ENCODE measurements around the gene PCSK2. TPM values are rescaled to one million over a fixed set of nuclear protein-coding genes. Genes with fewer than 3 reads are reported as not detected.

The PCSK2 gene
- total RNA-seq, 4 donors from 2014 or later: 0.63 TPM; not detected in 3

DNA sequence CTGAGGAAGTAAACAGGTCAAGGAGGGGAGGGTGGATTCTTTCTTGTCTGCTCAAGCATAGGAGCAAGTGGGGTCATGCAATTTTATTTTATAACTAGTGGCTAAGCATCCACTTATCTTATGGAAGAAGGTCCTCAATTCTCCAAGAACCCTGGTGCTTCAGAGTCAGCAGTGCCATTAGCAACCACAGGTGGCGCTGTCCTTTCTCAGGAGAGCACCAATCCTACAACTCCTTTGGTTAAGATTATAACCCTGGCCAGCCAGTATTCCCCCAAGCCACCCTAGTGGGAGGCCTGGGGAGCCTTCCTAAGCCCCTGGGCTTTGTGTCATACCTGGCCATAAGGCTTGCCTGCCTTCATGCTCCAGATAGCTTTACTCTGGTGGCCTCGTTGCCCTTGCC, 60.7 kb downstream of the PCSK2 start:
- ATAC-seq (ENCODE audit: low FRiP score): no peak
- TF ChIP-seq, protein P1, sequence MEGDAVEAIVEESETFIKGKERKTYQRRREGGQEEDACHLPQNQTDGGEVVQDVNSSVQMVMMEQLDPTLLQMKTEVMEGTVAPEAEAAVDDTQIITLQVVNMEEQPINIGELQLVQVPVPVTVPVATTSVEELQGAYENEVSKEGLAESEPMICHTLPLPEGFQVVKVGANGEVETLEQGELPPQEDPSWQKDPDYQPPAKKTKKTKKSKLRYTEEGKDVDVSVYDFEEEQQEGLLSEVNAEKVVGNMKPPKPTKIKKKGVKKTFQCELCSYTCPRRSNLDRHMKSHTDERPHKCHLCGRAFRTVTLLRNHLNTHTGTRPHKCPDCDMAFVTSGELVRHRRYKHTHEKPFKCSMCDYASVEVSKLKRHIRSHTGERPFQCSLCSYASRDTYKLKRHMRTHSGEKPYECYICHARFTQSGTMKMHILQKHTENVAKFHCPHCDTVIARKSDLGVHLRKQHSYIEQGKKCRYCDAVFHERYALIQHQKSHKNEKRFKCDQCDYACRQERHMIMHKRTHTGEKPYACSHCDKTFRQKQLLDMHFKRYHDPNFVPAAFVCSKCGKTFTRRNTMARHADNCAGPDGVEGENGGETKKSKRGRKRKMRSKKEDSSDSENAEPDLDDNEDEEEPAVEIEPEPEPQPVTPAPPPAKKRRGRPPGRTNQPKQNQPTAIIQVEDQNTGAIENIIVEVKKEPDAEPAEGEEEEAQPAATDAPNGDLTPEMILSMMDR (IDR thresholded peaks at IDR 0.05): no peak
- no peak for DNase-seq (ENCODE audit: low spot score)

DNA sequence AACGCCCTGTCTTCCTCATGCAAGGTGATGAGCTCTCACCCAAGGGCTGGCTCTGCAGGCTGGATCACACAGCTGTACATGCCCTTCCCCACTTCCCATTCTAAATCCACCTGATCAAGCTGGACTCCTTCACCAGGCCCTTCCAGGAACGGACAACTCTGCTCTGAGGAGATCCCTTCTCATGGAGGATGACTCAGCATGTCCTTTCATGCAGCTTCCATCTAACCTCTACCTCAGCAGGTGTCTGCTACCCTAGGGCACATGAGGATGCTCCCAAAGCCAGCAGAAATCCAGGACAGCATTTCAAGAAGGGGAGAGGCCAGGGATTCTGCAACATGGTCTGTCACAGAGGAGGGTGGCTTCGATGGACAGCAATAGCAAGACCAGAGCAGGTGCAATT, 61.2 kb downstream of the PCSK2 start:
- ATAC-seq (ENCODE audit: low FRiP score) (no peak), DNase-seq (ENCODE audit: low spot score) (no peak)
- TF ChIP-seq, protein P1 (IDR thresholded peaks at IDR 0.05): no peak

DNA sequence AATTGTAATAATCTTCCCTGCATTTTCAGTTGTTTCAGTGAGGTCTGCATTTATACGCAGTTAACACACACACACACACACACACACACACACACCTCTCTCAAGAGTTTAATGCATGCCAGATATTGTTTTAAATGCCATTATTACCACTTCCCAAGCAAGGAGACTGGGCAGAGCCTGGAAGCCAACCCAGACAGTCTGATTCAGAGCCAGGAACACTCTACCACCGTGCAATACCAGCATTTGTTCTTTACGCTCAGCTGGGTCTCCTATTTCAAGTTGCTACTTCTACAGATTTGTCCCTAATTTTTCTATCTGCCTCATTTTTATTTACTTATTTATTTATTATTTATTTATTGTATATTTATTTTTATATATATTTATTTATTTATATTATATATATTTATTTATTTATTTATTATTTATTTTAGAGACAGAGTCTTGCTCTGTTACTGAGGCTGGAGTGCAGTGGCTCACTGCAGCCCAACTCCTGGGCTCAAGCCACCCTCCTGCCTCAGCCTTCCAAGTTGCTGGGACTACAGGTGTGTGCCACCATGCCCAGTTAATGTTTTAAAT, 68.4 kb downstream of the PCSK2 start:
- ATAC-seq (ENCODE audit: low FRiP score): no peak
- TF ChIP-seq, protein P1 (IDR thresholded peaks at IDR 0.05): no peak

GRCh38 chr20:17295991-17296390, 69.2 kb downstream of the PCSK2 start:
- TF ChIP-seq, protein P1 (IDR thresholded peaks at IDR 0.05): no peak
- DNase-seq (ENCODE audit: low spot score): no peak
- no peak for ATAC-seq (ENCODE audit: low FRiP score)

More for the DNA sequence above, 68.4 kb downstream of the PCSK2 start:
- DNase-seq (ENCODE audit: low spot score): no peak

DNA sequence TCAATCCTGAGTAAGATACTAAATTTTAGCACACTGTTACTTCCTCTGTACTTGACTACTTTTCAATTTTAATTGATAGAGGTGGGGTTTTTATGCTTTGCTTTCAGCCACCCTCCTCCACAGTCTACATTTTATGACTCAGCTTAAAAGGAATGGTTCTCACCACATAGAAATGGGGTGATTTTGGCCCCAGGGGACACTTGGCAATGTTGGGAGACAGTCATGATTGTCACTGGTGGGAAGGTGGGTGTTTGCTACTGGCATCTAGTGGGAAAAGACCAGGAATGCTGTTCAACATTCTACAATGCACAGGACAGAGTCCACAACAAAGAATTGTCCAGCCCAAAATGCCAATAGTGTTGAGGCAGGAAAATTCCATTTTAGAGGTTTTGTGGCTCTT, 71.3 kb downstream of the PCSK2 start:
- DNase-seq (ENCODE audit: low spot score): no peak
- no peak for ATAC-seq (ENCODE audit: low FRiP score)
- TF ChIP-seq, protein P1 (IDR thresholded peaks at IDR 0.05): no peak

DNA sequence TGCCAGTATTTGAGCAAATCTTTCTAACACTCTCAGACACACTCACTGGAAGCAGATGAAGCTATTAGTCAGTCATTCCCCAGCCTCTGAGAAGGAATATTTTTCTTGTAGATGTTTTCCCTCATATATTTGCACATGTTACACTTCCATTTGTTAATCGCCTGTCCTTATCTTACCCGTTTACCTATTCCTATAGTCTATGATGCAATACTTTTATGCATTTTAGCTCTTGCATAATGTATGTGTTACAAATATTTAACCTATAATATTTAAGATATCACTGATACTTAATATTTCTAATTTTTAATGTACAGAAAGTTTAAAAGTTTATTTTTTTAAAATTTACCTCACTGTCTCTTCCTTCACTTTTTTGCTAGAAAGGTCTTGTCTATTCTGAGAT, 71.9 kb downstream of the PCSK2 start:
- TF ChIP-seq, protein P1 (IDR thresholded peaks at IDR 0.05): no peak
- ATAC-seq (ENCODE audit: low FRiP score) (no peak), DNase-seq (ENCODE audit: low spot score) (no peak)

GRCh38 chr20:17300113-17300512, 73.3 kb downstream of the PCSK2 start:
- ATAC-seq (ENCODE audit: low FRiP score) (no peak), DNase-seq (ENCODE audit: low spot score) (no peak)
- TF ChIP-seq, protein P1 (IDR thresholded peaks at IDR 0.05): no peak

All from omental fat pad (tissue), 4 donors.